Hepatocyte (in vitro differentiated cells): ENCODE results near the gene SPATS2.
A peak's percentile ranks its signal among the peaks of the same experiment; 100 is the strongest.

Experiments
- CTCF ChIP-seq: fragments of 200-600 bp; sonication (generic); IDR thresholded peaks from 2 replicates; pipeline ENCODE4 v1.5.1; 2016; ENCODE audit warnings: antibody characterized with exemption, mild to moderate bottlenecking; ENCODE audit not compliant: poor library complexity
- EZH2 ChIP-seq: fragments of 200-600 bp; sonication (generic); IDR thresholded peaks from 2 replicates; pipeline ENCODE4 v1.6.1; 2016; ENCODE audit warnings: antibody characterized with exemption, mild to moderate bottlenecking, borderline replicate concordance
- EZH2phosphoT487 ChIP-seq: fragments of 200-600 bp; sonication (generic); IDR thresholded peaks from one replicate; pipeline ENCODE4 v1.6.1; 2018; ENCODE audit warnings: antibody characterized with exemption, mild to moderate bottlenecking, low read depth, moderate library complexity; ENCODE audit not compliant: unreplicated experiment, severe bottlenecking

GRCh38 chr12:49357103-49357678, 10.1 kb upstream of the SPATS2 start:
- TF ChIP-seq CTCF (peak; percentile 56), EZH2phosphoT487 (no peak), EZH2 (no peak)
